PFSK-1 (cell line): ENCODE measurements around the gene PUS1.

Experiments used
- FOXP2 ChIP-seq: optimal IDR thresholded peaks from 2 replicates; pipeline ENCODE3; 2011; ENCODE audit warnings: borderline replicate concordance, control low read depth, inconsistent platforms; ENCODE audit not compliant: insufficient read depth; ENCODE audit errors: extremely low read length, extremely low read depth
- POLR2AphosphoS5 ChIP-seq: IDR thresholded peaks from 2 replicates; pipeline ENCODE4 v1.6.1; 2012; ENCODE audit warnings: low read depth, mild to moderate bottlenecking, control low read depth, low read length, moderate library complexity
- REST ChIP-seq, 2 experiments: IDR thresholded peaks; 2 replicates each; pipeline versions ENCODE4 v1.6.1 to v1.8.0; 2011 to 2012; ENCODE audit warnings: low read depth in 2 of 2, low read length in 2 of 2, control low read depth in 1 of 2, inconsistent platforms in 1 of 2, mild to moderate bottlenecking in 1 of 2, moderate library complexity in 1 of 2; ENCODE audit not compliant: insufficient read depth in 1 of 2
- SIN3A ChIP-seq: IDR thresholded peaks from 2 replicates; pipeline ENCODE4 v1.6.1; 2012; ENCODE audit warnings: mild to moderate bottlenecking, low read length, moderate library complexity, borderline replicate concordance; ENCODE audit not compliant: insufficient read depth
- TAF1 ChIP-seq: IDR thresholded peaks from 2 replicates; pipeline ENCODE4 v1.6.1; 2012; ENCODE audit warnings: low read length, control low read depth, borderline replicate concordance; ENCODE audit not compliant: insufficient read depth

Gene PUS1

GRCh38 chr12:131915000-131915689, 13.9 kb upstream of the PUS1 start:
- no peak for TF ChIP-seq POLR2AphosphoS5
- TF ChIP-seq SIN3A: no peak
- no peak for TF ChIP-seq FOXP2
- no peak for TF ChIP-seq TAF1
- TF ChIP-seq REST (IDR thresholded peaks at IDR 0.05; ENCODE audit: insufficient read depth in 1 of 2, low read depth in 2 of 2, low read length in 2 of 2): no peak

- TF ChIP-seq REST (IDR thresholded peaks at IDR 0.05; ENCODE audit: insufficient read depth in 1 of 2, low read depth in 2 of 2, low read length in 2 of 2) (no peak), SIN3A (no peak), FOXP2 (no peak)
These were observed 13.3 kb upstream of the PUS1 start for GRCh38 chr12:131915823-131916222.

- TF ChIP-seq TAF1: no peak
- no peak for TF ChIP-seq FOXP2
- no peak for TF ChIP-seq SIN3A
- no peak for TF ChIP-seq REST (IDR thresholded peaks at IDR 0.05; ENCODE audit: insufficient read depth in 1 of 2, low read depth in 2 of 2, low read length in 2 of 2)
- no peak for TF ChIP-seq POLR2AphosphoS5
These were observed 12.6 kb upstream of the PUS1 start for GRCh38 chr12:131916306-131917138.

GRCh38 chr12:131917139-131917710, 11.9 kb upstream of the PUS1 start:
- TF ChIP-seq POLR2AphosphoS5 (no peak), FOXP2 (no peak), REST (IDR thresholded peaks at IDR 0.05; ENCODE audit: insufficient read depth in 1 of 2, low read depth in 2 of 2, low read length in 2 of 2) (no peak), SIN3A (no peak), TAF1 (no peak)
